Fibroblast of villous mesenchyme (primary cell): ENCODE results near the gene NME7. TPM values are rescaled to one million over a fixed set of nuclear protein-coding genes. Genes with fewer than 3 reads are reported as not detected.

ENCODE experiments used
- DNase-seq: peaks from one replicate; pipeline ENCODE4 v3.0.0-alpha.2; 2010; ENCODE audit warnings: low read depth
- H3K4me3 ChIP-seq: 2 replicates; pipeline ENCODE4 v1.5.1; 2011; ENCODE audit warnings: low read depth, mild to moderate bottlenecking, low read length
- total RNA-seq: library from RNA; depleted of rRNA; stranded (reverse); fragments of >200 nt; gene quantifications from 2 replicates; pipeline ENCODE4 v1.2.3, GENCODE V29; 2012
- TF ChIP-seq, protein P1 (sequence below): IDR thresholded peaks from 2 replicates; pipeline ENCODE4 v1.5.1; 2012; ENCODE audit warnings: low read depth, mild to moderate bottlenecking, low read length; ENCODE audit not compliant: insufficient read depth

The NME7 gene
- total RNA-seq, 1 donor: 41.9 TPM

DNA sequence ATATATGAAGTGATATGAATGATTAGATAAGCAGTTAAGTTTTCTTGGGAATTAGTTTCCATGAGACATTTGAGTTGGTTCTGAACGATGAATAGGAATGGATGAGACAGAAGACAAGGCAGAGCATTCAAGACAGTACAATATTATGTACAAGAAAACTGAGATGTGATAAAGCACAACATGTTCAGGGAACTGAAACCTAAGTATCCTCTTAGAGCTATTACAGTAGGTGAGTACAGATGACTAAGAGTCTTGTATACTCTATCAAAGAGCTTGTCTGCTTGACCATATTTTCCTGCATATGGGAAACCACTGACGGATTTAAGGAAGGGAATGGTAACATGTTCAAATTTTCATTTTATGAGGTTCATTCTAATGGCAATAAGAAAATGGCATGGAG is 61.6 kb downstream of the NME7 start:
- TF ChIP-seq, protein P1, sequence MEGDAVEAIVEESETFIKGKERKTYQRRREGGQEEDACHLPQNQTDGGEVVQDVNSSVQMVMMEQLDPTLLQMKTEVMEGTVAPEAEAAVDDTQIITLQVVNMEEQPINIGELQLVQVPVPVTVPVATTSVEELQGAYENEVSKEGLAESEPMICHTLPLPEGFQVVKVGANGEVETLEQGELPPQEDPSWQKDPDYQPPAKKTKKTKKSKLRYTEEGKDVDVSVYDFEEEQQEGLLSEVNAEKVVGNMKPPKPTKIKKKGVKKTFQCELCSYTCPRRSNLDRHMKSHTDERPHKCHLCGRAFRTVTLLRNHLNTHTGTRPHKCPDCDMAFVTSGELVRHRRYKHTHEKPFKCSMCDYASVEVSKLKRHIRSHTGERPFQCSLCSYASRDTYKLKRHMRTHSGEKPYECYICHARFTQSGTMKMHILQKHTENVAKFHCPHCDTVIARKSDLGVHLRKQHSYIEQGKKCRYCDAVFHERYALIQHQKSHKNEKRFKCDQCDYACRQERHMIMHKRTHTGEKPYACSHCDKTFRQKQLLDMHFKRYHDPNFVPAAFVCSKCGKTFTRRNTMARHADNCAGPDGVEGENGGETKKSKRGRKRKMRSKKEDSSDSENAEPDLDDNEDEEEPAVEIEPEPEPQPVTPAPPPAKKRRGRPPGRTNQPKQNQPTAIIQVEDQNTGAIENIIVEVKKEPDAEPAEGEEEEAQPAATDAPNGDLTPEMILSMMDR: no peak
- DNase-seq: no peak
- no peak overlapping the region for H3K4me3 ChIP-seq

DNA sequence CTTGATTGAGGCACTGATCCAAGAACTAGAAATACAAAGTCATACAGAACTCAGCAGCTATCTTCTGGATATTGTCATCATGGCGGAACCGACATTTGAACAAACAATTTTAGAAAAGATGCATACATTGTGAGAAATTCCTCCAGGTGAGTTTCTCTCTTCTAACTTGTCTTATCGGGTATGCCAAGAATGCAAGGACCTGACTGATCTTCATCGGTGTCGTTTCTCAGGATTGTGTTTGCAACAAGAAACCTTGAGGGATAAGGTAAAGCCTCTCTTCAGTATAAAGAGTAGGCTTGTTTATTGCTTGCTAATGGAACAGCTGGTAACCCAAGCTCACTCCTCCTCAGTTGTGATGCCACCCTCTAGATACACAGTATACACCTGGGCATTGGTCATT is 62.2 kb downstream of the NME7 start:
- TF ChIP-seq, protein P1: no peak
- H3K4me3 ChIP-seq: no peak overlapping the region
- no peak for DNase-seq

DNA sequence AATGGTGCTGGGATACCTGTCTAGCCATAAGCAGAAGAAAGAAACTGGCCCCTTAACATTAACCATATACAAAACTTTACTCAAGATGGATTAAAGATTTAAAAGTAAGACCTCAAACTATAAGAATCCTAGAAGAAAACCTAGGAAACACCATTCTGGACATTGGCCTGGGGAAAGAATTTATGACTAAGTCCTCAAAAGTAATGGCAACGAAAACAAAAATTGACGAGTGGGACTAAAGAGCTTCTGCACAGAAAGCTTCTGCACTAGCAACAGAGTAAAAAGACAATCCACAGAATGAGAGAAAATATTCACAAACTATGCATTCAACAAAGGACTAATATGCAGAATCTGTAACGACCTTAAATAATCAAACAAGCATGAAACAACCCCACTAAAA is 66.7 kb downstream of the NME7 start:
- no peak for DNase-seq
- TF ChIP-seq, protein P1: no peak
- no peak overlapping the region for H3K4me3 ChIP-seq

DNA sequence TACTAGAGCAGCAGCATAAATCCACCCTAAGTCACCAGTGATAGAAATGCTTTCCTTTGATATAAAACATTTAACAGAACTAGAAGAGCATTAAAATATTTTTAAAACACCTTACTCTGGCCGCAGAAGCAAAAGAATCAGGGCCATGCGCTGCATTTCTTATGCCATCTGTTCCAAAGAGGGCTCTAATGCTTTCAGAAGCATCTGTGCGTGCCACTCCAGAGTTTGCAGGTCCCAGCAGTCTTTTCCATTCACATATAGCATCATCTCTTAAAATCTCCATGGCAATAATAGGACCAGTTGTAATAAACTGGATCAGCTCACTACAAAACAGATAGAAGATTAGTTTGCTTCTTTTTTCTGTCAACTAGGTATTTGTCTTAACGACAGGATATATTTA is 69.2 kb downstream of the NME7 start:
- TF ChIP-seq, protein P1: no peak
- no peak overlapping the region for H3K4me3 ChIP-seq
- DNase-seq: no peak

DNA sequence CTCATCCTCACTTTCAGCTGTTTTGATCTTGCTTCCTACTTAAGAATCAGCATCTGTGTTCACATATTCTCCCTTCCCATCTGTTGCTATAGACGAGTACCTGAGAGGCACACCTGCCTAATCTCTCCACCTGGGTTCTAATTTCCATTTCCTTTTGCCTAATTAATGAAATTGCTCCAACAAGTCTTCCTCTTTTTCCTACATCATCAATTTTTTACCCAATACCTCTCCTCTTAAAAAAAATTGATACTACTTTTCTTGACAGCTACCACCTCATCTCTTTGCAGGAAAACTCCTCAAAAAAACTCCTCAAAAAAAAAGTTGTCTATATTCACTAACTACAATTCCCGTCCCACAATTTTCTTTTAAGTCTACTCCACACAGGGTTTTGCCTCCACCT is 71.8 kb downstream of the NME7 start:
- no peak for DNase-seq
- no peak overlapping the region for H3K4me3 ChIP-seq
- TF ChIP-seq, protein P1: no peak

DNA sequence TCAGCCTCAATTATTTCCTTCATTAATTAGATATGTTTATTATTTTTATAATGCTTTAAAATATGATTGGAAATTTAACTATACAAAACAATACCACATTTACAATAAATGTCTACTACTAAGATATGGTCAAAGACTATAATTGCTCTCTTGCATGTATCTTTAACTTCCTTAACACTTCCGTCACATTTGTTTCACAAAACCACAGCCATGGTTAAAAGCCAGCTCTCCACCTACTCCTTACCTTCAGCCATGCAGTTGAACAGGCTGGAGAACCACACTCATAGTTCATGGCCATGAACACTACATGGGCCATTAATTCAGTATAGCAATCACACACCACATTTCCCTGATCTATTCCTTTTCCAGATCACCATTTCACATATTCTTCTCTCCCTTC is 72.2 kb downstream of the NME7 start:
- no peak for DNase-seq
- TF ChIP-seq, protein P1: no peak
- H3K4me3 ChIP-seq: no peak overlapping the region

DNA sequence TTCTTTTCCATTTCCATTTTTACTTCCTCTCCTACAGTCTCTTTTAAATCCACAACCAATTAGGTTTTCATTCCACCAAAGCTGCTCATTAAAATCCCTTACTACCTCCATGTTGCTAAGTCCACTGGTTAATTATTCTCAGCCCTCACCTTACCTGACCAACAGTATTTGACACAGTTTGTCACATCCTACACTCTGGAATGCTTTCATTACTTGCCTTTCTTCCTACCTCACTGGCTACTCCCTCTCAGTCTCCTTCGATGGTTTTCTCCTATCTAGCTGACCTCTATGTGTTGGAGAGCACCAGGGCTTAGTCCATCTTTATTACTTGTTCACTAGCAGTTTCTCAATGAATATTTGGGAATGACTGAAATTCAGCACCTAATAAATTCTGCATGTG is 78.6 kb downstream of the NME7 start:
- H3K4me3 ChIP-seq: no peak overlapping the region
- DNase-seq: no peak
- TF ChIP-seq, protein P1: no peak
